Activated T-cell treated with anti-CD3 and anti-CD28 coated beads, Interleukin-2, amount 50 U/mL, for 72 hours (primary cell): Measurements from ENCODE around the gene EFCAB10. TPM values are rescaled to one million over a fixed set of nuclear protein-coding genes. Genes with fewer than 3 reads are reported as not detected.

ENCODE experiments used
- ATAC-seq, 2 donors: fragments of 150-1000 bp; cut with Tn5 transposase; replicated peaks in 1 of 2; 2 replicates each; pipeline ENCODE4 v1.10.0; 2021; ENCODE audit warnings: moderate library complexity in 2 of 2, mild to moderate bottlenecking in 1 of 2
- DNase-seq, 2 donors: peaks; one replicate each; pipeline ENCODE4 v3.0.0; 2021 to 2022; ENCODE audit warnings: mixed read lengths in 1 of 2
- H3K27ac Mint-ChIP-seq: one replicate; pipeline ENCODE4 v1.8.0; 2022; ENCODE audit warnings: mild to moderate bottlenecking, moderate library complexity, mixed read lengths
- H3K27me3 Mint-ChIP-seq: one replicate; pipeline ENCODE4 v1.8.0; 2022; ENCODE audit warnings: low read depth, mixed read lengths
- H3K36me3 Mint-ChIP-seq, 2 donors: one replicate each; pipeline ENCODE4 v1.8.0; 2022; ENCODE audit warnings: mixed read lengths in 2 of 2, mild to moderate bottlenecking in 1 of 2; ENCODE audit not compliant: insufficient read depth in 2 of 2
- H3K4me1 Mint-ChIP-seq: one replicate; pipeline ENCODE4 v1.8.0; 2022; ENCODE audit warnings: low read depth, mixed read lengths
- H3K4me3 Mint-ChIP-seq, 2 donors: one replicate each; pipeline ENCODE4 v1.8.0; 2022; ENCODE audit warnings: mild to moderate bottlenecking in 2 of 2, mixed read lengths in 2 of 2, moderate library complexity in 2 of 2
- H3K9me3 Mint-ChIP-seq, 2 donors: one replicate each; pipeline ENCODE4 v1.8.0; 2022; ENCODE audit warnings: mixed read lengths in 2 of 2
- total RNA-seq, 2 donors: library from RNA; stranded (reverse); gene quantifications; one replicate each; pipeline ENCODE4 v1.2.3, GENCODE V29; 2022

The EFCAB10 gene
- total RNA-seq, 2 donors from 2014 or later: not detected

DNA sequence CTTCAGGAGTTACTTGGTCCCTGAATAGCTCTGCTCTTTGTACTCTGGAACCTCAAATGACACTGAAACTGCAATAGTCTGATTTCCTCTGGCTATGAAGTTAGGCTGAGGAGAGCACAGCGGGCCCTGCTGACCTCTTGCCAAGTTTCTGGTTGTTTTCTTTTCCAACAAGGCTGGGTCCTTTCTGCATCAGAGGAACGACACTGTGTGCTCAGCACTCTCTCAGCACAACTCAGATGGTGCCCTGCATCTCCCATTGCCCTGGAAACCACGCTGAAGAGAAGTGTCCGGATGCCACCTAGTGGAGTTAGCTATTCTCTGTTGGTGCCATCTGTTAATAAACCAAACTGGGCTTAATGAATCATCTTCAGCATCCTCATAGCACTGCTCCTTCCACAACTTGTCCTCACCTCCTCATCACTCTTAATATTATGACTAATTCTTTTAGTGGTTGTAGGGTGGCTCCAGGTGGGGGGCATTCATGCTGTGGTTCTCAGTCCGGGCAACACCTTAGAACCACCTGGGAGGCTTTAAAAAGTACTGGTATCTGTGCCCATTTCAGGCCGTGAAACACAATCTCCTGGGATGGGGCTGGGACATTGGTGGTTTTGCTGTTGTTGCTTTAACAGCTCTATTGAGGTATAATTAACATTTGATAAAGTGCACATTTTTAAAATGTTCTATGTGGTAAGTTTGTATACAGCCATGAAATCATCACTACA lies 8.2 kb upstream of the EFCAB10 start:
- no peak overlapping the region for H3K27ac Mint-ChIP-seq

DNA sequence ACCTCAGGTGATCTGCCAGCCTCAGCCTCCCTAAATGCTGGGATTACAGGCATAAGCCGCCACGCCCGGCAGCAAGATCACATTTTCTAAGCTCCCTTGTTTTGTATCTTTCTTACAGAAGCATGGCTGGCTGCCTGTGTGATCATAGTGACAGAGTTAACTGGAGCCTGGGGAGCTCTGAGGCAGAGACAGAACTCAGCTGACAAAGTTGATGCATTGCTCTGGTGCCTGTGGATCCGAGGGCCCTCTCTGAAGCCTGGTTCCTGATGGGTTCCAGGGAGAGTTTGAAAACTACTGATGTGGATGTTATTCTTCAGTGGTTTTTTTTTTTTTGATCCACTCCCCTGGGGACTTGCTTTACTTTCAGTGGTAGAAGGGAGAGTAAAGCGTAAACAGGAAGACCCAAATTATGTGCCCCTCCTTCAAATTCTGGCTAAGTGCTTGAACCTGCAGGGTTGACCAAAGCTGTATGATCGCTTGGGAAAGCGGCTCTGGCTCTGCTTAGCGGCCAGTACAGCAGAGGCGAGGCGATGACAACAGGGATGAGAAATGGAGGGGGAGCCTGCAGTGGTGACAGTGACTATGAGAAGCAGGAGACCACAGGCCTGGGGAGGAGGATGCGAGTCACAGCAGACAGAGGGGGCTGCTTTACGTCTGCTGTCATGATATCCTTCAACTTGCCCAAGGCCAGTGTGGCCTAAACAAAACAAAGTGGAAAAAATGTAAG lies 6.8 kb upstream of the EFCAB10 start:
- Mint-ChIP-seq H3K4me3 (no peak overlapping the region), H3K9me3 (peaks cover 2 to 3% of the 10 kb centered on the region in 2 donors), H3K36me3 (peaks cover 4% of the 10 kb centered on the region in 2 donors), H3K27me3 (no peaks in the 10 kb centered on the region), H3K27ac (no peak overlapping the region), H3K4me1 (peaks cover 19% of the 10 kb centered on the region)
- DNase-seq (peak; percentile 9 to 21), ATAC-seq (peak; percentile 56)

More for the DNA sequence above, 8.2 kb upstream of the EFCAB10 start:
- H3K27me3 Mint-ChIP-seq: no peaks in the 10 kb centered on the region
- peaks cover 19% of the 10 kb centered on the region for H3K4me1 Mint-ChIP-seq
- DNase-seq: peak; percentile 60 to 62
- peaks cover 0 to 1% of the 10 kb centered on the region in 2 donors for H3K9me3 Mint-ChIP-seq
- peak; percentile 91 to 94 for ATAC-seq
- peaks cover 1 to 2% of the 10 kb centered on the region in 2 donors for H3K36me3 Mint-ChIP-seq
- H3K4me3 Mint-ChIP-seq: no peak overlapping the region

- Mint-ChIP-seq H3K4me1 (peaks cover 30% of the 10 kb centered on the region), H3K36me3 (peaks cover 4% of the 10 kb centered on the region in 2 donors), H3K27ac (no peak overlapping the region), H3K4me3 (no peak overlapping the region), H3K9me3 (peaks cover 2 to 3% of the 10 kb centered on the region in 2 donors), H3K27me3 (peaks cover 1% of the 10 kb centered on the region)
- DNase-seq: no peak
- no peak for ATAC-seq
Measured at GRCh38 chr7:105585850-105586500, 4.7 kb upstream of the EFCAB10 start.

GRCh38 chr7:105584165-105584564 lies 2.9 kb upstream of the EFCAB10 start:
- Mint-ChIP-seq H3K27me3 (peaks cover 4% of the 10 kb centered on the region), H3K4me1 (peaks cover 28% of the 10 kb centered on the region), H3K4me3 (no peak overlapping the region), H3K27ac (no peak overlapping the region), H3K36me3 (peaks cover 4% of the 10 kb centered on the region in 2 donors), H3K9me3 (peaks cover 2 to 3% of the 10 kb centered on the region in 2 donors)
- DNase-seq: no peak
- ATAC-seq: no peak

DNA sequence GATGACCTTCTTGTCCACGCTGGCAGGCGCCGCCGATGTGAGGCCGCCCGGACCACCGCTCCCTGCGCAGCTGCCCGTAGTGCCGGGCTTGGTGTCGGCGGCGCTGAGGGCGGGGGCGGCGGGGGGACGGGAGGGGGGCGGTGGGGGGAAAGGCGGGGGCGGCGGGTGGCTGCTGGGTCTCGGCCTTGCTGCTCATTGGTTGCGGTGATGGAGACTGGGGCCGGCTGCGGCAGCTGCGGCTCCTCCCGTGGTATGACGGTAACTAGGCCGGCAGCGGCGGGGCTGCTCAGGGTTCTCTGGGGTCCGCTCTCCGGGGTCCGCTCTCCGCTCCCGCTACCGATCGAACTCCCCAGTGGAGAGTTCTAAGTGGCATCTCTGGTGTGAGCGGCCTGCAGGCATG lies 1.8 kb upstream of the EFCAB10 start:
- DNase-seq (no peak), ATAC-seq (no peak)
- Mint-ChIP-seq H3K27me3 (peaks cover 4% of the 10 kb centered on the region), H3K27ac (no peak overlapping the region), H3K36me3 (peaks cover 4% of the 10 kb centered on the region in 2 donors), H3K9me3 (peaks cover 2 to 3% of the 10 kb centered on the region in 2 donors), H3K4me3 (no peak overlapping the region), H3K4me1 (peaks cover 20% of the 10 kb centered on the region)

DNA sequence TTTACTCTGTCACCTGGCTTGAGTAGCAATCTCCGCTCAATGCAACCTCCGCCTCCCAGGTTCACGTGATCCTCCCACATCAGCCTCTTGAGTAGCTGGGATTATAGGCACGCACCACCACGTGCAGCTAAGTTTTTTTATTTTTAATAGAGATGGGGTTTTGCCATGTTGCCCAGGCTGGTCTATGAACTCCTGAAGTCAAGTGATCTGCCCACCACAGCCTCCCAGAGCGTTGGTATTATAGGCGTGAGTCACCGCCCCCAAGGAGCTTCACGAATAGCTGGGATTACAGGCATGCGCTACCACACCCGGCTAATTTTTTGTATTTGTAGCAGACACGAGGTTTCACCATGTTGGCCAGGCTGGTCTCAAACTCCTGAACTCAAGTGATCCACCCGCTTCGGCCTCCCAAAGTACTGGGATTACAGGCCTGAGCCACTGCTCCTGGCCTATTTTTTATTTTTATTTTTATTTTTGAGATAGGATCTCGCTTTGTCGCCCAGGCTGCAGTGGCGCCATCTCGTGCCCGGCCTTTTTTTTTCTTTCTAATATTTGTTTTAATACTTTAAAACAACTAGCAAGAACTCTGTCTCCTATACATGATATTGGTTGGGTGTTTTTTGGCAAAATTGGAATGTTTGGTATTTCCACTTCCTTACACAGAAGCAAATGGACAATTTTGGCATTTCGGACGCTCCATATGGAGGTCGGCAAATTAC lies 1.1 kb downstream of the EFCAB10 start:
- peak overlapping the region; percentile 77 to 87 for H3K4me3 Mint-ChIP-seq
- DNase-seq (no peak), ATAC-seq (no peak)
- peaks cover 4% of the 10 kb centered on the region in 2 donors for H3K36me3 Mint-ChIP-seq
- peaks cover 14% of the 10 kb centered on the region for H3K4me1 Mint-ChIP-seq
- no peak overlapping the region for H3K27ac Mint-ChIP-seq
- H3K27me3 Mint-ChIP-seq: peaks cover 4% of the 10 kb centered on the region
- H3K9me3 Mint-ChIP-seq: peaks cover 2 to 3% of the 10 kb centered on the region in 2 donors

DNA sequence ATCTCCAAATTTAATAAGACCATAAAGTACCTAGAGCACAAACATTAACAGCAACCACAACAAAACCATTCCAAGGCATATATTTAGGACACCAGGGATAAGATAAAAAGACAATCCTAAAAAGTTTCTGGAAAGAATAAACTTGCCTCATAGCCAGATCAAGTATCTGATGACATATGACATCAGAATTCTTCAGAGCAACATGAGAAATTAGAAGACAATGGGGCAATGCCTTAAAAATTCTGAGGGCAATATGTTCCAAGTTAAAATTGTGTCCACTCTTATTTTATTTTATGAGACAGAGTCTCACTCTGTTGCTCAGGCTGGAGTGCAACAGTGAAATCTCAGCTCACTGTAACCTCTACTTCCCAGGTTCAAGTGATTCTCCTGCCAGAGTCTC lies 2.8 kb downstream of the EFCAB10 start:
- no peak for DNase-seq
- Mint-ChIP-seq H3K27ac (no peak overlapping the region), H3K4me1 (peaks cover 14% of the 10 kb centered on the region), H3K4me3 (no peak overlapping the region), H3K9me3 (no peaks in the 10 kb centered on the region), H3K27me3 (peaks cover 4% of the 10 kb centered on the region), H3K36me3 (no peaks in the 10 kb centered on the region)
- ATAC-seq: no peak

GRCh38 chr7:105577251-105577650 lies 4.0 kb downstream of the EFCAB10 start:
- H3K4me1 Mint-ChIP-seq: peaks cover 7% of the 10 kb centered on the region
- DNase-seq (no peak), ATAC-seq (no peak)
- H3K9me3 Mint-ChIP-seq: no peaks in the 10 kb centered on the region
- no peak overlapping the region for H3K27ac Mint-ChIP-seq
- no peaks in the 10 kb centered on the region for H3K36me3 Mint-ChIP-seq
- H3K4me3 Mint-ChIP-seq: no peak overlapping the region
- peaks cover 4% of the 10 kb centered on the region for H3K27me3 Mint-ChIP-seq

- DNase-seq: no peak
- H3K4me1 Mint-ChIP-seq: no peaks in the 10 kb centered on the region
- ATAC-seq: no peak
Measured at GRCh38 chr7:105571891-105572290, 9.4 kb downstream of the EFCAB10 start.

GRCh38 chr7:105567821-105568220 lies 13.5 kb downstream of the EFCAB10 start:
- Mint-ChIP-seq H3K9me3 (no peaks in the 10 kb centered on the region), H3K27ac (no peak overlapping the region), H3K27me3 (no peaks in the 10 kb centered on the region), H3K4me1 (no peaks in the 10 kb centered on the region), H3K36me3 (peaks cover 2 to 26% of the 10 kb centered on the region in 2 donors), H3K4me3 (no peak overlapping the region)
- ATAC-seq (no peak), DNase-seq (no peak)

More at GRCh38 chr7:105571891-105572290, 9.4 kb downstream of the EFCAB10 start:
- H3K4me3 Mint-ChIP-seq: no peak overlapping the region
- H3K36me3 Mint-ChIP-seq: peaks cover 0 to 10% of the 10 kb centered on the region in 2 donors
- no peaks in the 10 kb centered on the region for H3K9me3 Mint-ChIP-seq
- H3K27ac Mint-ChIP-seq: no peak overlapping the region
- H3K27me3 Mint-ChIP-seq: no peaks in the 10 kb centered on the region

DNA sequence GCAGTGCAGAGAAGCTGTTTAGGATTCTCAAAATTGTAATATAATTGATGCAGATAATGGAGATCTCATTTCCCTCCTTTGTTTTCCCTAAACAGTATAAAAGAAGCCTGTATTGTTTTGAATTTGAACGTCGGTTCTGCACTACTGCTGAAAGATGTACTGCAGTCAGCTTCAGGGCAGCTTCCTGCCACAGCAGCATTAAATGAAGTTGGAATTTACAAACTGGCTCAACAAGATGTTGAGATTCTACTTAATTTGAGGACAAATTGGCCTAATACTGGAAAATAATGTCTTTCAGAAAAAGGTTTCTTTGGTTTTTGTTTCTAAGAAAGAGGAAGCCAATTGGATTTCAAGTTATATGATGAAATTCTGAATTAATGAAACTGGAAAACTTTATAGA lies 14.3 kb downstream of the EFCAB10 start:
- DNase-seq (no peak), ATAC-seq (no peak)
- H3K9me3 Mint-ChIP-seq: no peaks in the 10 kb centered on the region
- peaks cover 2 to 32% of the 10 kb centered on the region in 2 donors for H3K36me3 Mint-ChIP-seq
- H3K27me3 Mint-ChIP-seq: no peaks in the 10 kb centered on the region
- H3K27ac Mint-ChIP-seq: no peak overlapping the region
- no peak overlapping the region for H3K4me3 Mint-ChIP-seq
- no peaks in the 10 kb centered on the region for H3K4me1 Mint-ChIP-seq

GRCh38 chr7:105565190-105565589 lies 16.1 kb downstream of the EFCAB10 start:
- Mint-ChIP-seq H3K36me3 (peaks cover 2 to 32% of the 10 kb centered on the region in 2 donors), H3K4me1 (no peaks in the 10 kb centered on the region), H3K4me3 (no peak overlapping the region), H3K27me3 (no peaks in the 10 kb centered on the region), H3K27ac (no peak overlapping the region), H3K9me3 (no peaks in the 10 kb centered on the region)
- ATAC-seq (no peak), DNase-seq (no peak)
